Neural crest cell (in vitro differentiated cells): ENCODE data around the gene TCF25. TPM values are rescaled to one million over a fixed set of nuclear protein-coding genes. Genes with fewer than 3 reads are reported as not detected.

Source experiments
- DNase-seq: peaks from one replicate; pipeline ENCODE4 v3.0.0; 2021; ENCODE audit warnings: low read depth, mixed read lengths, low spot score
- H3K27ac Mint-ChIP-seq: one replicate; pipeline ENCODE4 v1.8.0; 2021; ENCODE audit warnings: mild to moderate bottlenecking, mixed read lengths; ENCODE audit not compliant: unreplicated experiment
- H3K27me3 Mint-ChIP-seq: 2 replicates; pipeline ENCODE4 v1.8.0; 2021; ENCODE audit warnings: low read depth, mild to moderate bottlenecking, mixed read lengths
- H3K36me3 Mint-ChIP-seq: 2 replicates; pipeline ENCODE4 v1.8.0; 2021; ENCODE audit warnings: low read depth, mild to moderate bottlenecking, mixed read lengths
- H3K4me1 Mint-ChIP-seq: 2 replicates; pipeline ENCODE4 v1.8.0; 2021; ENCODE audit warnings: mixed read lengths
- H3K4me3 Mint-ChIP-seq: one replicate; pipeline ENCODE4 v1.8.0; 2021; ENCODE audit warnings: mild to moderate bottlenecking, mixed read lengths
- H3K9me3 Mint-ChIP-seq: 2 replicates; pipeline ENCODE4 v1.8.0; 2021; ENCODE audit warnings: mixed read lengths
- CTCF ChIP-seq: fragments of 200-600 bp; sonication (generic); conservative IDR thresholded peaks from 2 replicates; pipeline ENCODE4 v1.5.0; 2021; ENCODE audit warnings: antibody characterized with exemption, mild to moderate bottlenecking
- total RNA-seq: library from RNA; stranded (reverse); gene quantifications from 2 replicates; pipeline ENCODE4 v1.2.1, GENCODE V29; 2021

TCF25 gene
- total RNA-seq, 1 donor from 2014 or later = 209 TPM

DNA sequence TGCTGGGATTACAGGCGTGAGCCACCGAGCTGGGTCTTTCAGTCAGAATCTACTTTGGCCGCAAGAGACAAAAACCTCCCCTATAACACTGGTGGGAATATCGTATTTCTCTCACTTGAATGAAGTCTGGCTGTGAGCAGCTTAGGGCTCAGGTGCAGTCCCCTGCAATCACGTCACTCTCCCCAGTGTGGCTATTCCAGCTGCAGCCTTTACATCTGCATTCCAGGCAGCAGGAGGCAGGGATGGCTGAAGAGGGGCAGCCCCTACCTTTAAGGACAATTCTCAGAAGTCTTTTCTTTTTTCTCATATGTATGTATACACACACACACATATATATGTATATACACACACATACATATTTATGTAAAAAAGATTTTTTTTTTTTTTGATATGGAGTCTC, 78.1 kb downstream of the TCF25 start:
- no peak for DNase-seq
- H3K9me3 Mint-ChIP-seq = no peaks in the 10 kb centered on the region
- H3K4me3 Mint-ChIP-seq = peak overlapping the region; percentile 86
- no peaks in the 10 kb centered on the region for H3K36me3 Mint-ChIP-seq
- peaks cover 9% of the 10 kb centered on the region for H3K27me3 Mint-ChIP-seq
- TF ChIP-seq CTCF = no peak
- peaks cover 10% of the 10 kb centered on the region for H3K4me1 Mint-ChIP-seq
- no peak overlapping the region for H3K27ac Mint-ChIP-seq

DNA sequence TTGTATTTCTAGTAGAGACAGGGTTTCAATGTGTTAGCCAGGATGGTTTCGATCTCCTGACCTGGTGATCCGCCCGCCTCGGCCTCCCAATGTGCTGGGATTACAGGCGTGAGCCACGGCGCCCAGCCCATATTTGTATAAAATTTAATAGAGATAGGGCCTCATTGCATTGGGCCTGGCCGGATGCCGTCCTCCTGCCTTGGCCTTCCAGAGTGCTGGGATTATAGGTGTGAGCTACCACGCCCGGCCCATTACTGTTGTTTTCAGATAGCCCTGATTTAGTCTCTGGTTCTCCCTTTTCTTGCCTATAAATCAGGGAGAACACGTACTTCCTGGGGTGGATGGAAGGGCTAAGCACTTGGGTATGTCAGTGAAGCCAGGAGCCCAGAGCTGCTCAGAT, 78.7 kb downstream of the TCF25 start:
- no peak for TF ChIP-seq CTCF
- peaks cover 10% of the 10 kb centered on the region for H3K4me1 Mint-ChIP-seq

DNA sequence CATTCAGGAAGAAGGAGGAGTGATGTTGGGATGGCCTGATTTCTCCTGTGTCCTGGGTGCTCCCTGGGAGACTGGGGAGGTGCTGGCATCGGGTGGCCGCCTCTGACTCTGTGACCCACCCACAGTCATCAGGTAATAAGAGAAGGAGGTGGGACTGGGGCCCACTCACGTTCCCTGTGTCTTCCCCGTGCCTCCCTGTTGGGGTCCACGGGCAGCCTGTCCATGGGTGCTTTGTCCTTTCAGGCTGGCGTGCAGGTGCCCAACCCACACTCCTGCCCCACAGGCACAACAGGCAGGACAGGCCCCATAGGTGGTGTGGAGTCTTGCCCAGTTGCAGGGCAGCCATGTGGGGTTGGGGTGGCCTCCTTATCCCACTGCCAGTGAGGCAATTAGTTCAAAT, 79.2 kb downstream of the TCF25 start:
- no peak for TF ChIP-seq CTCF
- H3K9me3 Mint-ChIP-seq = no peaks in the 10 kb centered on the region
- no peak for DNase-seq
- H3K27me3 Mint-ChIP-seq = peaks cover 4% of the 10 kb centered on the region
- H3K4me3 Mint-ChIP-seq = no peak overlapping the region
- no peak overlapping the region for H3K27ac Mint-ChIP-seq
- H3K4me1 Mint-ChIP-seq = peaks cover 6% of the 10 kb centered on the region
- peaks cover 2% of the 10 kb centered on the region for H3K36me3 Mint-ChIP-seq

More for the DNA sequence above, 78.7 kb downstream of the TCF25 start:
- no peak overlapping the region for H3K4me3 Mint-ChIP-seq
- H3K9me3 Mint-ChIP-seq = no peaks in the 10 kb centered on the region
- H3K27me3 Mint-ChIP-seq = peaks cover 9% of the 10 kb centered on the region
- no peak for DNase-seq
- peaks cover 2% of the 10 kb centered on the region for H3K36me3 Mint-ChIP-seq
- no peak overlapping the region for H3K27ac Mint-ChIP-seq

DNA sequence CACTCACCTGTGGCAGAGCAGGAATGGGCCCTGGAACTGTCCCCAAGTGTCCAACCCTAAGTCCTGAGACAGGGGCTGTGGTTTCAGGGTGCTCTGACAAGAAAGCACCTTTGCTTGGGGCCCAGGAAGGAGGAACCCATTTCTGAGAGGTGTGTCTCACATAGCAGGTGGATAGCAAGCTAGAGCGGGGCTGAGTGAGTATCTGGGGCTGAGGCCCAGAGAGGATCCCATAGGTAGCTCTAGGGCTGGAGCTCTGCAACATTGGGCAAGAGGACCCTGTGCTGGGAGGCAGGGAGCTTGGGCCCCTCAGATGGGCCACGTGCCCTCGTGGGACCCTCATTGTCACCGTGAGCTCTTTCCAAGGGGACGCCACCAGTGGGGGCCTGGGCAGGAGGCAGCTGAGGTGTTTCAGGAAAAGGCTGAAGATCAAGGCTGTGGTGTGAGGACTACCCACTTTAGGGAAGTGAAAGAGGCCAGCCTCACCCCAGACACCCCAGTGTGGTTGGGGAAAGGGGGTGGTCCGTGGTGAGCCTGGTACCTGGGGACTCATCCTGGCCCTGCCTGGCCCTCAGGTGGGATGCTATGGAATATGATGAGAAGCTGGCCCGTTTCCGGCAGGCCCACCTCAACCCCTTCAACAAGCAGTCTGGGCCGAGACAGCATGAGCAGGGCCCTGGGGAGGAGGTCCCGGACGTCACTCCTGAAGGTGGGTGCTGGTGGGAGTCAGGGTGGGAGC, 80.4 kb downstream of the TCF25 start:
- H3K27ac Mint-ChIP-seq = no peak overlapping the region
- H3K9me3 Mint-ChIP-seq = no peaks in the 10 kb centered on the region
- H3K27me3 Mint-ChIP-seq = no peaks in the 10 kb centered on the region
- DNase-seq = no peak
- H3K4me1 Mint-ChIP-seq = peaks cover 9% of the 10 kb centered on the region
- H3K4me3 Mint-ChIP-seq = no peak overlapping the region
- no peak for TF ChIP-seq CTCF
- peaks cover 11% of the 10 kb centered on the region for H3K36me3 Mint-ChIP-seq

GRCh38 chr16:89954462-89954861, 81.1 kb downstream of the TCF25 start:
- Mint-ChIP-seq H3K4me1 (peaks cover 9% of the 10 kb centered on the region), H3K27ac (peak overlapping the region; percentile 45), H3K4me3 (peak overlapping the region; percentile 61), H3K27me3 (no peaks in the 10 kb centered on the region), H3K36me3 (peaks cover 11% of the 10 kb centered on the region), H3K9me3 (no peaks in the 10 kb centered on the region)
- DNase-seq = no peak
- no peak for TF ChIP-seq CTCF
